H1 (cell line): Measurements from ENCODE around the gene MAPT. TPM values are rescaled to one million over a fixed set of nuclear protein-coding genes. Genes with fewer than 3 reads are reported as not detected.

Experiments used
- CTCF ChIP-seq, 3 experiments: IDR thresholded peaks; 1 replicate in 2 of 3; 2 replicates in 1 of 3; pipeline versions ENCODE4 v1.5.1 to v1.6.1; 2011; ENCODE audit warnings: low read length in 3 of 3, mild to moderate bottlenecking in 3 of 3, inconsistent platforms in 2 of 3, low read depth in 1 of 3, moderate library complexity in 1 of 3; ENCODE audit not compliant: insufficient read depth in 1 of 3; ENCODE audit errors: control extremely low read depth in 1 of 3
- polyA plus RNA-seq, 7 experiments: library from polyadenylated mRNA; depleted of rRNA in 3 of 7; stranded (reverse) in 5 of 7; unstranded in 2 of 7; fragments of >200 nt in 5 of 7; fragments of 200-250 nt in 2 of 7; gene quantifications; 1 replicate in 5 of 7; 2 replicates in 1 of 7; 4 replicates in 1 of 7; pipeline versions ENCODE4 v1.2.1 to v1.2.3, GENCODE V29; 2011 to 2013; ENCODE audit warnings: missing spikeins in 2 of 7, mixed read lengths in 2 of 7
- total RNA-seq: library from RNA; stranded (reverse); fragmentation: NEBNext Ultra II Directional; extraction: Animal tissue kit (Norgen Biotek cat#: 25700); gene quantifications from 2 replicates; pipeline ENCODE4 v1.2.1, GENCODE V29; 2021

The MAPT gene
- total and polyA plus RNA-seq, 2 of the 8 experiments (the other 6 are each of a cell fraction or from before 2014, with no cell fraction given), result 0.54 to 1.7 TPM

- TF ChIP-seq CTCF (IDR thresholded peaks at IDR 0.05; ENCODE audit: control extremely low read depth in 1 of 3, insufficient read depth in 1 of 3, low read depth in 1 of 3, low read length in 3 of 3), result peak; percentile 29 to 44 (median 31); a peak in 3 of 4 replicates
- TF ChIP-seq, all 59 proteins: peak for 2
Observed at GRCh38 chr17:46010597-46011186, 116.3 kb downstream of the MAPT start (continued).
